KMS-11 (cell line): ENCODE results near the gene AHSP.

Experiments
- H2AFZ ChIP-seq: fragments of 200-600 bp; sonication (generic); 2 replicates; pipeline ENCODE4 v1.6.1; 2016; ENCODE audit warnings: antibody characterized with exemption, mixed run types, low read depth
- H3K27ac ChIP-seq: fragments of 200-600 bp; sonication (generic); 2 replicates; pipeline ENCODE4 v1.6.1; 2016; ENCODE audit warnings: mild to moderate bottlenecking, mixed run types
- H3K27me3 ChIP-seq: fragments of 200-600 bp; sonication (generic); 2 replicates; pipeline ENCODE4 v1.6.1; 2017; ENCODE audit warnings: mild to moderate bottlenecking, low read depth, mixed run types, moderate library complexity; ENCODE audit not compliant: insufficient read depth
- H3K36me3 ChIP-seq: fragments of 200-600 bp; sonication (generic); 2 replicates; pipeline ENCODE4 v1.6.1; 2017; ENCODE audit warnings: mild to moderate bottlenecking, mixed run types; ENCODE audit not compliant: insufficient read depth
- H3K4me1 ChIP-seq: fragments of 200-600 bp; sonication (generic); 2 replicates; pipeline ENCODE4 v1.6.1; 2016; ENCODE audit warnings: mild to moderate bottlenecking, low read depth, mixed run types; ENCODE audit not compliant: poor library complexity, severe bottlenecking
- H3K4me2 ChIP-seq: fragments of 200-600 bp; sonication (generic); 2 replicates; pipeline ENCODE4 v1.7.0; 2016; ENCODE audit warnings: mild to moderate bottlenecking, mixed run types
- H3K4me3 ChIP-seq: fragments of 200-600 bp; sonication (generic); IDR thresholded peaks from 2 replicates; pipeline ENCODE4 v1.6.1; 2017; ENCODE audit warnings: low read depth, low read length, mixed read lengths; ENCODE audit not compliant: insufficient read depth
- H3K79me2 ChIP-seq: fragments of 200-600 bp; sonication (generic); 2 replicates; pipeline ENCODE4 v1.6.1; 2016; ENCODE audit warnings: low read depth, mixed run types; ENCODE audit not compliant: insufficient read depth
- H3K9ac ChIP-seq: fragments of 200-600 bp; sonication (generic); 2 replicates; pipeline ENCODE4 v1.6.1; 2016; ENCODE audit warnings: mild to moderate bottlenecking, mixed run types
- H4K20me1 ChIP-seq: fragments of 200-600 bp; sonication (generic); 2 replicates; pipeline ENCODE4 v1.6.1; 2016; ENCODE audit warnings: mild to moderate bottlenecking, mixed run types; ENCODE audit not compliant: insufficient read depth
- CTCF ChIP-seq: fragments of 200-600 bp; sonication (generic); conservative IDR thresholded peaks from 2 replicates; pipeline ENCODE4 v1.6.1; 2017; ENCODE audit warnings: low read depth, mild to moderate bottlenecking, antibody characterized with exemption, low read length, moderate library complexity, mixed read lengths

Gene AHSP

DNA sequence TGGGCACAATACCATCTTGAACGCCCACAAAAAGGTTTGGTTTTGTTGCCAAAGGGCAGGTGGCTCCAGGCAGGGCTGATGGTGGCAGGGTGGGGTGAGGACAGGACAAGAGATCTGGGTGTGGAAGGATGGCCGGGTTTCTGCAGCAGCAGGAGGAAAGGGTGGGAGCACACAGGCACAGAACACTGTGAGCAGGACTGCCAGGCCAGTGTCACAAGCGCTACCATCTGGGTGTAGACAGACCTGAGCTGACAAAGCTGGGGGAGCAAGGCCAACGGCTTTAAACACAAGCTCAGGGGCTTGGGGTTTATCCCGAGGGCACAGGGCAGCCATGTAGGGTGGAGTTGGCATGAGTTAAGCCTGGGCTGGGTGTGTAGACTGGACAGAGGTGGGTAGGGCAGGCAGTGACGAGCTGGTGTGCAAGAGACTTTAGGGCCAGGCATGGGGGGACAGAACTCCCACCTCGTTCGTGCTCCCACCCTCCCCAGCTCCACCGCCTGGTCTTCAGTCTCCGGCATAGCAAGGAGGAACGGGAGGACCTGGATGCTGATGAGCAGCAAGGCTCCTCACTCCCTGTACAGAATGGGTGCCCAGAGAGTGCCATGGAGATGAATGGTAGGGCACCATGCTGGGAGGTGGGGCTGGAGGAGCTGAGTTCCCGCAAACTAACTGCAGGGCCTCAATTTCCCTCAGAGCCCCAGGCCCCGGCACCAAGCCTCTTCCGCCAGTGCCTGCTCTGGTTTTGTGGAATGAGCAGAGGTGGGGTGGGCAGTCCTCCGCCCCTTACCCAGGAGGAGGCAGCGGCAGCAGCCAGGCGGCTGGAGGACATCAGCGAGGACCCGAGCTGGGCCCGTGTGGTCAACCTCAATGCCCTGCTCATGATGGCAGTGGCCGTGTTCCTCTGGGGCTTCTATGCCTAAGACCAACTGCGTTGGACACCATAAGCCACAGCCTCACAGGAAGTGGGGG is 37.8 kb upstream of the AHSP start:
- Histone ChIP-seq H3K27ac (no peak overlapping the region), H3K79me2 (no peaks in the 10 kb centered on the region), H3K9ac (no peak overlapping the region), H3K4me1 (no peaks in the 10 kb centered on the region), H3K27me3 (no peaks in the 10 kb centered on the region), H2AFZ (no peak overlapping the region), H4K20me1 (no peaks in the 10 kb centered on the region), H3K36me3 (no peaks in the 10 kb centered on the region), H3K4me3 (no peak overlapping the region), H3K4me2 (no peak overlapping the region)
- TF ChIP-seq CTCF: no peak

GRCh38 chr16:31491778-31492418 is 35.8 kb upstream of the AHSP start:
- TF ChIP-seq CTCF: no peak
- no peaks in the 10 kb centered on the region for H3K36me3 ChIP-seq
- no peak overlapping the region for H2AFZ ChIP-seq
- no peaks in the 10 kb centered on the region for H4K20me1 ChIP-seq
- H3K79me2 ChIP-seq: no peaks in the 10 kb centered on the region
- H3K27me3 ChIP-seq: no peaks in the 10 kb centered on the region
- no peaks in the 10 kb centered on the region for H3K4me1 ChIP-seq
- H3K4me2 ChIP-seq: no peak overlapping the region
- H3K27ac ChIP-seq: no peak overlapping the region
- H3K9ac ChIP-seq: no peak overlapping the region
- H3K4me3 ChIP-seq: no peak overlapping the region

GRCh38 chr16:31493506-31494125 is 34.1 kb upstream of the AHSP start:
- Histone ChIP-seq H3K27ac (no peak overlapping the region), H3K9ac (no peak overlapping the region), H3K4me3 (no peak overlapping the region), H4K20me1 (no peaks in the 10 kb centered on the region), H3K27me3 (no peaks in the 10 kb centered on the region), H3K4me2 (no peak overlapping the region), H3K4me1 (no peaks in the 10 kb centered on the region), H3K36me3 (no peaks in the 10 kb centered on the region), H3K79me2 (no peaks in the 10 kb centered on the region), H2AFZ (no peak overlapping the region)
- no peak for TF ChIP-seq CTCF

DNA sequence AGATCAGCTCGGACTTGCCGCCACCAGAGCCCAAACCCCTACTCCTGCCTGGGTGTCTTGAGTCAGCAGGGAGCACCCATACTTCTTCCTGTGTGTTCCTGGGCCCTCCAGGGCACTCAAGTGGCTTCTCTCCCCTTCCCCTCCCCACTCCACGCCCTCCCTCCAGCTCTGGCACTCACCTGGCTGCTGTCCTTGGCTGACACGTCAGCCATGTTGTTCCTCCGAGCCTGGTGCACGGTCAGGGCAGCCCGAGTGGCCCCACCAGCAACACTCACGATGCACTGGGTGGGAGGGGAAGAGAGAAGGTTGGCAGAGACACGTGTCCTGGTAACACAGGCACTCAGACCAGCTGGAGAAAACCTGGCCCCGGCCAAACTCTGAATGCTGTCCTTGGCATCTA is 31.0 kb upstream of the AHSP start:
- no peak overlapping the region for H2AFZ ChIP-seq
- no peaks in the 10 kb centered on the region for H3K79me2 ChIP-seq
- H3K4me3 ChIP-seq: no peak overlapping the region
- H3K27ac ChIP-seq: no peak overlapping the region
- no peak overlapping the region for H3K9ac ChIP-seq
- H3K4me2 ChIP-seq: no peak overlapping the region
- no peaks in the 10 kb centered on the region for H3K27me3 ChIP-seq
- no peaks in the 10 kb centered on the region for H3K4me1 ChIP-seq
- TF ChIP-seq CTCF: no peak
- H4K20me1 ChIP-seq: no peaks in the 10 kb centered on the region
- no peaks in the 10 kb centered on the region for H3K36me3 ChIP-seq
